ENCODE results near the gene PALM3. TPM values are rescaled to one million over a fixed set of nuclear protein-coding genes. Genes with fewer than 3 reads are reported as not detected.
"Not testable (repeated sequence)": the region's sequence is repeated elsewhere in the genome, so short reads cannot be mapped to it uniquely, and the experiment has no call there.

Gene PALM3
- total RNA-seq, 1 donor from 2014 or later = 0.95 TPM

- peaks cover 11% of the 10 kb centered on the region for H3K4me1 Mint-ChIP-seq (ENCODE audit: low read depth)
- DNase-seq (ENCODE audit: low spot score) = peak; percentile 82
- H3K4me3 Mint-ChIP-seq (ENCODE audit: unreplicated experiment) = peak within 1 kb of the TSS; percentile 79
- H3K27me3 Mint-ChIP-seq (ENCODE audit: low read depth) = peaks cover 4% of the 10 kb centered on the region
- peak; percentile 82 for TF ChIP-seq CTCF (IDR thresholded peaks at IDR 0.05)
- peak within 1 kb of the TSS; percentile 45 for H3K27ac Mint-ChIP-seq (ENCODE audit: unreplicated experiment)
- no peaks in the 10 kb centered on the region for H3K9me3 Mint-ChIP-seq (ENCODE audit: low read depth)
- no peaks in the 10 kb centered on the region for H3K36me3 Mint-ChIP-seq (ENCODE audit: low read depth)
Measured at GRCh38 chr19:14031719-14032480, 30.0 kb downstream of the PALM3 start, which contains the start of gene IL27RA. Gene IL27RA (plus strand): TSS chr19:14031762. CDS start chr19:14031873, 111 bp downstream.

GRCh38 chr19:14030997-14031718, 30.7 kb downstream of the PALM3 start:
- no peak for TF ChIP-seq CTCF (IDR thresholded peaks at IDR 0.05)
- peak overlapping the region; percentile 59 for H3K4me3 Mint-ChIP-seq (ENCODE audit: unreplicated experiment)
- peaks cover 9% of the 10 kb centered on the region for H3K4me1 Mint-ChIP-seq (ENCODE audit: low read depth)
- H3K36me3 Mint-ChIP-seq (ENCODE audit: low read depth) = no peaks in the 10 kb centered on the region
- peaks cover 4% of the 10 kb centered on the region for H3K27me3 Mint-ChIP-seq (ENCODE audit: low read depth)
- no peaks in the 10 kb centered on the region for H3K9me3 Mint-ChIP-seq (ENCODE audit: low read depth)
- DNase-seq (ENCODE audit: low spot score) = no peak
- no peak overlapping the region for H3K27ac Mint-ChIP-seq (ENCODE audit: unreplicated experiment)

GRCh38 chr19:14028901-14029300, 33.0 kb downstream of the PALM3 start:
- H3K36me3 Mint-ChIP-seq (ENCODE audit: low read depth) = no peaks in the 10 kb centered on the region
- H3K4me1 Mint-ChIP-seq (ENCODE audit: low read depth) = peaks cover 5% of the 10 kb centered on the region
- no peaks in the 10 kb centered on the region for H3K9me3 Mint-ChIP-seq (ENCODE audit: low read depth)
- no peak overlapping the region for H3K4me3 Mint-ChIP-seq (ENCODE audit: unreplicated experiment)
- no peak for DNase-seq (ENCODE audit: low spot score)
- H3K27ac Mint-ChIP-seq (ENCODE audit: unreplicated experiment) = no peak overlapping the region
- no peak for TF ChIP-seq CTCF (IDR thresholded peaks at IDR 0.05)
- peaks cover 4% of the 10 kb centered on the region for H3K27me3 Mint-ChIP-seq (ENCODE audit: low read depth)

GRCh38 chr19:14027856-14028450, 33.9 kb downstream of the PALM3 start, which contains the start of gene RLN3:
Gene RLN3 (plus strand): TSS chr19:14028148. CDS start chr19:14028205, 57 bp downstream.
- Mint-ChIP-seq H3K36me3 (ENCODE audit: low read depth) (no peaks in the 10 kb centered on the region), H3K9me3 (ENCODE audit: low read depth) (no peaks in the 10 kb centered on the region), H3K27ac (ENCODE audit: unreplicated experiment) (no peak within 1 kb of the TSS), H3K27me3 (ENCODE audit: low read depth) (peaks cover 4% of the 10 kb centered on the region), H3K4me1 (ENCODE audit: low read depth) (peaks cover 10% of the 10 kb centered on the region), H3K4me3 (ENCODE audit: unreplicated experiment) (no peak within 1 kb of the TSS)
- no peak for TF ChIP-seq CTCF (IDR thresholded peaks at IDR 0.05)
- DNase-seq (ENCODE audit: low spot score) = no peak

GRCh38 chr19:14026652-14027192, 35.2 kb downstream of the PALM3 start:
- H3K4me1 Mint-ChIP-seq (ENCODE audit: low read depth) = peaks cover 10% of the 10 kb centered on the region
- not testable (repeated sequence) for H3K27me3 Mint-ChIP-seq (ENCODE audit: low read depth); H3K4me3 Mint-ChIP-seq (ENCODE audit: unreplicated experiment); DNase-seq (ENCODE audit: low spot score); H3K27ac Mint-ChIP-seq (ENCODE audit: unreplicated experiment); H3K36me3 Mint-ChIP-seq (ENCODE audit: low read depth); H3K9me3 Mint-ChIP-seq (ENCODE audit: low read depth)
